Left renal pelvis (tissue), 4 donors: ENCODE measurements around the gene C1QTNF1. TPM values are rescaled to one million over a fixed set of nuclear protein-coding genes. Genes with fewer than 3 reads are reported as not detected.

ENCODE experiments used
- DNase-seq, 4 donors: peaks; one replicate each; pipeline ENCODE4 v3.0.0-alpha.2; 2013; ENCODE audit warnings: low read depth in 4 of 4, low spot score in 3 of 4
- polyA plus RNA-seq, 4 donors: library from polyadenylated mRNA; unstranded; fragments of 120-200 nt; gene quantifications; one replicate each; pipeline ENCODE4 v1.2.1, GENCODE V29; 2013; ENCODE audit not compliant: insufficient read length in 4 of 4

Gene C1QTNF1
- 1 to 10 TPM; 2.7 to 9.4 (median 3.1) TPM for polyA plus RNA-seq

- DNase-seq = no peak
Measured at GRCh38 chr17:79023886-79024771, at the start of gene C1QTNF1. Gene C1QTNF1 (plus strand): TSS chr17:79024169. CDS start chr17:79043969, 19,800 bp downstream.

GRCh38 chr17:78974635-78975591 is 49.1 kb upstream of the C1QTNF1 start:
- no peak for DNase-seq

- no peak for DNase-seq
Measured at GRCh38 chr17:78976907-78977680, 46.9 kb upstream of the C1QTNF1 start.

- DNase-seq = no peak
Measured at GRCh38 chr17:78977681-78977943, 46.4 kb upstream of the C1QTNF1 start.

- no peak for DNase-seq
Measured at GRCh38 chr17:78977997-78978973, 45.7 kb upstream of the C1QTNF1 start.

GRCh38 chr17:78979780-78980623 is 44.0 kb upstream of the C1QTNF1 start, which contains the start of gene LGALS3BP:
Gene LGALS3BP (minus strand): TSS chr17:78979923. CDS start chr17:78977191, 2,732 bp downstream.
- DNase-seq = no peak

- DNase-seq = no peak
Measured at GRCh38 chr17:78980624-78980972, 43.4 kb upstream of the C1QTNF1 start.

- no peak for DNase-seq
Measured at GRCh38 chr17:78981010-78981888, 42.7 kb upstream of the C1QTNF1 start.

GRCh38 chr17:78985395-78985794 is 38.6 kb upstream of the C1QTNF1 start:
- DNase-seq = no peak

- no peak for DNase-seq
Measured at GRCh38 chr17:78986048-78986648, 37.8 kb upstream of the C1QTNF1 start.

- DNase-seq = no peak
Measured at GRCh38 chr17:78986649-78987328, 37.2 kb upstream of the C1QTNF1 start.

GRCh38 chr17:78988152-78988551 is 35.8 kb upstream of the C1QTNF1 start:
- no peak for DNase-seq

GRCh38 chr17:78990349-78991016 is 33.5 kb upstream of the C1QTNF1 start:
- DNase-seq = no peak

- no peak for DNase-seq
Measured at GRCh38 chr17:78991017-78991738, 32.8 kb upstream of the C1QTNF1 start.

GRCh38 chr17:78991906-78992532 is 31.9 kb upstream of the C1QTNF1 start:
- DNase-seq = no peak
